Erythroblast (primary cell): ENCODE data around the gene ITPR3.

Experiments
- DNase-seq, 2 experiments: peaks; one replicate each; lab custom pipeline; 2025; lab: John Stamatoyannopoulos, UW
- GATA1 ChIP-seq: IDR thresholded peaks from 2 replicates; pipeline ENCODE4 v1.6.1; 2011; ENCODE audit warnings: low read depth, mild to moderate bottlenecking, control low read depth, low read length, moderate library complexity
- POLR2A ChIP-seq: IDR thresholded peaks from 2 replicates; pipeline ENCODE4 v1.6.1; 2011; ENCODE audit warnings: mild to moderate bottlenecking, low read length

ITPR3 gene

GRCh38 chr6:33632558-33633039, 11.5 kb downstream of the ITPR3 start:
- TF ChIP-seq GATA1 (no peak), POLR2A (no peak)
- peak; percentile 56 to 65 for DNase-seq

DNA sequence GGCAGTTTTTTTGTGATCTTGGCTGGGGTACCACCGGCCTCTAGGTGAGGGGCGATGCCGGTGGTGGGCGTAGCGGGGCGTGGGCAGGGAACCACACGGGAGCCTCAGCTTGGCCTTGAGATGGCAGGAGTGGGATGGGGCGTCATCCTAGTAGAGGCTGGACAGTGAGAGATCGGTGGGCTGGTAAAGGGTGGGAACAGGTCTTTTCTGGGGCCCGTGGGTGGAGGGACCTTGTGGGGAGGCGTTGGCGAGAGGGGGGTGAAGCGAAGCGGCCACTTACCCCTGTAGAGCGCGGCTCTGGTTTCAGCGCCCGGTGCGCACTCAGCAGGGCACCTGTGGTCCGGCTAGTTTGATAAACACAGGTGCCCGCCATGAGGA, 12.0 kb downstream of the ITPR3 start:
- no peak for TF ChIP-seq GATA1
- TF ChIP-seq POLR2A = no peak
- no peak for DNase-seq

GRCh38 chr6:33633462-33634158, 12.5 kb downstream of the ITPR3 start:
- TF ChIP-seq POLR2A = no peak
- no peak for TF ChIP-seq GATA1
- peak; percentile 63 to 76 for DNase-seq

GRCh38 chr6:33634161-33634727, 13.1 kb downstream of the ITPR3 start:
- DNase-seq = no peak
- TF ChIP-seq POLR2A = no peak
- TF ChIP-seq GATA1 = no peak

- no peak for DNase-seq
- no peak for TF ChIP-seq POLR2A
- TF ChIP-seq GATA1 = no peak
Measured at GRCh38 chr6:33634946-33635345, 13.8 kb downstream of the ITPR3 start.

DNA sequence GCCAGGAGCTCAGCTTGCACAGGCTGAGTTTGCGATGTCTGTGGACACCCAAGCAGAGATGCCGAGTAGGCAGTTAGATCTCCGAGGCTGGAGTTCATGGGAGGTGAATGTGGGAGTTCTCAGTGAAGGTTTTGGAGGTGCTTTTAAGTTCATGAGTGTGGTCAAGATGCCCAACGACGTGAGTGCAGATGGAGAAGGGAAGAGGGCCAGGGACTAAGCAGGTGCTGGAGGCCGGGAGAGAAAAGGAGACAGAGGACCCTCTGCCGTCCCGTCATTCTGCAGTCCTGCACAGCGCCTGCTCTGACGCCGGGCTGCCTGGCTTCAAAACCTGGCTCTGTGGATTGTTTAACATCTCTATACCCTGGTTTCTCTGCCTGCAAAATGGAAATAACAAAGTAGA, 15.5 kb downstream of the ITPR3 start:
- TF ChIP-seq GATA1 (no peak), POLR2A (no peak)
- no peak for DNase-seq

DNA sequence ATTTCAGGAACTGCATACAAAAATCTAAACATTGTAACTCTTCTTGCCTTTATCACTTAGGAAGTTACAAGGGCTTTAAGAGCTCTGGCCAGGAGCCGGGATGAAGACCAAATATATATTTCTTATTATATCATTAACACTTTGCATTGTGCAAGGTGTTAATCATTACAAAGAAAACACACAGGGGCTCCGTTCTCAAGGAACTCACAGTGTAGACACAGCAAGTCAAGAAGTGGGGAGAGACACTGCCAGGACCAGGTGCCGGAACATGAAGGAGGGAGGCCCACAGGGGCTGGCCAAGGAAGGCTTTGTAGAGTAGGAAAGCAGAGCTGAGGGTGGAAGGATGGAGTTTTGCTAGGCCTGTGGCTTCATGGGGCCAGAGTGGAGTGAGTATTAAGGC, 17.4 kb downstream of the ITPR3 start:
- no peak for TF ChIP-seq GATA1
- TF ChIP-seq POLR2A = no peak
- DNase-seq = no peak

DNA sequence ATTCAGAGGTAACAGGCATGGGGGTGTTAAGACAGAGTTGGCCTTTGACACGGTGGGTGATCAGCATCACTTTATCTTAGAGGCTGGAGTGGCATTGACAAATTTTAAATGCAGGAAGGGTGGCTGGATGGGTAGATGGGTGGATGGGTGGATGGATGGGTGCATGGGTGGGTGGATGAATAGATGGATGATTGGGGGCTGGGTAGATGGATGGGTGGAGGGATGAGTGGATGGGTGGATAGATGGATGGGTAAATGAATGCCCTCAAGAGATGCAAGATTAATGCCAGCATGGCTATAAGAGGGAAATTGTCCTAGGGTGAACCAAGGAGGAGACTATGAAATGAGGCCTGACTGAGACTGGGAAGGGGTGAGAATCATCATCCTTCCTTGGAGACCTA, 18.4 kb downstream of the ITPR3 start:
- no peak for TF ChIP-seq POLR2A
- no peak for TF ChIP-seq GATA1
- no peak for DNase-seq

- TF ChIP-seq POLR2A (no peak), GATA1 (no peak)
- no peak for DNase-seq
Measured at GRCh38 chr6:33640361-33640760, 19.2 kb downstream of the ITPR3 start.

GRCh38 chr6:33641144-33641543, 20.0 kb downstream of the ITPR3 start:
- no peak for DNase-seq
- TF ChIP-seq GATA1 (no peak), POLR2A (no peak)

DNA sequence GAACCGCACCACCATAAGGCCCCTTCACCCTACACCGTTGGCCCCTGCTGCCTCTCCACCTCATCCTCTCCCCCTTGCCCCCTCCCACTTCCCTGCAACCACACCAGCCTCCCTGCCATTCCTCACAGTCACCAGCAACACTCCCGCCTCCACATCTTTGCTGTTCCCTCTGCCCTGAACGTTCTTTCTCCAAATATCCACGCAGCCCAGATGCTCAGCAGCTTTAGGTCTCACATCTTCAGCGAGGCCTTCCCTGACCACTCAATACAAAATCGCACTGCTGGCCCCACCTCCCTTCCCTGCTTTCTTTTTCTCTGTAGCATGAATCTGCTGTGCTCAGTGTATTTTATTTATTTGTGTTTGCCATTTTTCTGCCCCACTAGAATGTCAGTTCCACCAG, 20.5 kb downstream of the ITPR3 start:
- no peak for TF ChIP-seq GATA1
- TF ChIP-seq POLR2A = no peak
- no peak for DNase-seq

- TF ChIP-seq GATA1 (no peak), POLR2A (no peak)
- DNase-seq = no peak
Measured at GRCh38 chr6:33642897-33643296, 21.8 kb downstream of the ITPR3 start.

GRCh38 chr6:33651403-33651802, 30.3 kb downstream of the ITPR3 start:
- TF ChIP-seq POLR2A (no peak), GATA1 (no peak)
- DNase-seq = no peak

DNA sequence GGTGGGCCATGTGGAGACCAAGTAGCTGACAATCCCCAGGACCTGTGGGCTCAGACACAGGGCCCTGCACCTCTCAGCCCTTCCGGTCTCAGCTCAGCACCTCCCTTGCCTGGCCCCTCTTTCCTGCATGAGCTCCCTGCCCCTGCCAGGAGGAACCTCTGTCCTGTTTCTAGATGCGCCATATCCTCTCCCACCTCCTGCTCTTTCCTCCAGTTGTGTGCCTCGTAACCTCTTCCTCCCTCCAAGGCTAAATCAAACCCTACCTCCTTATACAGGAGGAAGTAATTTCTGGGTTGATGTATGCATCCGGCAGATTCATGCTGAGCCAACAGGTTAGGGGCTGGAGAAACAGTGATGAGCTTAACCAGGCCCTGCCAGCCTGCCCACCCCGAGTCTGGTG, 30.9 kb downstream of the ITPR3 start:
- no peak for DNase-seq
- TF ChIP-seq GATA1 (no peak), POLR2A (no peak)
